Panc1 (cell line): ENCODE measurements around the gene SLC19A3. TPM values are rescaled to one million over a fixed set of nuclear protein-coding genes. Genes with fewer than 3 reads are reported as not detected.

Source experiments
- ATAC-seq: fragments of 200-7000 bp; cut with Tn5 transposase; 2 replicates; pipeline ENCODE4 v1.9.1; 2020; ENCODE audit warnings: mild to moderate bottlenecking, moderate library complexity
- BruUV-seq: library from RNA; stranded (reverse); fragments of 400-500 nt; replicated peaks from 2 replicates; lab custom pipeline; 2021; lab: Mats Ljungman, UMichigan
- CTCF ChIA-PET: fragments of 300-600 bp; sonication (Branson Sonifier 250); formaldehyde crosslinking; loops from one replicate; lab custom pipeline; 2022; ENCODE audit warnings: antibody characterized with exemption; lab: Charles Lee
- POLR2A ChIA-PET: fragments of 300-600 bp; sonication (Branson Sonifier 250); formaldehyde crosslinking; loops from one replicate; lab custom pipeline; 2022; ENCODE audit warnings: antibody characterized with exemption; lab: Charles Lee
- DNase-seq: peaks from one replicate; pipeline ENCODE4 v3.0.0-alpha.2; 2010; ENCODE audit warnings: low read depth, low spot score
- H3K27ac ChIP-seq: 2 replicates; pipeline ENCODE4 v1.5.1; 2011; ENCODE audit warnings: mild to moderate bottlenecking, low read length, inconsistent platforms
- H3K27me3 ChIP-seq: fragments of 200-500 bp; sonication (Bioruptor generic); 2 replicates; pipeline ENCODE4 v1.6.0; 2014; ENCODE audit warnings: low read length, inconsistent platforms; ENCODE audit not compliant: control insufficient read depth, insufficient read depth
- H3K36me3 ChIP-seq: fragments of 200-500 bp; sonication (Bioruptor generic); 2 replicates; pipeline ENCODE4 v1.5.1; 2014; ENCODE audit warnings: inconsistent platforms, mild to moderate bottlenecking, low read length, moderate library complexity; ENCODE audit not compliant: control insufficient read depth, insufficient read depth
- H3K4me1 ChIP-seq: 2 replicates; pipeline ENCODE4 v1.5.1; 2011; ENCODE audit warnings: inconsistent platforms, mild to moderate bottlenecking, low read length, moderate library complexity; ENCODE audit not compliant: control insufficient read depth, insufficient read depth
- H3K4me3 ChIP-seq, 2 experiments: 2 replicates each; pipeline ENCODE4 v1.5.1; 2011 to 2012; ENCODE audit warnings: low read depth in 2 of 2, low read length in 2 of 2, mild to moderate bottlenecking in 2 of 2, inconsistent platforms in 1 of 2, moderate library complexity in 1 of 2
- H3K9me3 ChIP-seq: fragments of 200-500 bp; sonication (Bioruptor generic); 2 replicates; pipeline ENCODE4 v1.5.1; 2014; ENCODE audit warnings: low read depth, mild to moderate bottlenecking, inconsistent platforms, low read length, moderate library complexity; ENCODE audit not compliant: control insufficient read depth, insufficient read depth
- CTCF ChIP-seq: fragments of 450-650 bp; IDR thresholded peaks from 2 replicates; pipeline ENCODE4 v1.5.1; 2017; ENCODE audit warnings: mild to moderate bottlenecking
- POLR2AphosphoS5 ChIP-seq: IDR thresholded peaks from 2 replicates; pipeline ENCODE4 v1.6.1; 2012; ENCODE audit warnings: mild to moderate bottlenecking, low read depth, low read length, moderate library complexity
- REST ChIP-seq, 2 experiments: IDR thresholded peaks; 2 replicates each; pipeline ENCODE4 v1.6.1; 2011 to 2012; ENCODE audit warnings: low read depth in 2 of 2, control low read depth in 1 of 2, low read length in 1 of 2, mild to moderate bottlenecking in 1 of 2, moderate library complexity in 1 of 2; ENCODE audit not compliant: insufficient read depth in 1 of 2
- SIN3A ChIP-seq: IDR thresholded peaks from 2 replicates; pipeline ENCODE4 v1.6.1; 2012; ENCODE audit warnings: low read depth, mild to moderate bottlenecking, low read length, moderate library complexity, borderline replicate concordance; ENCODE audit not compliant: insufficient read depth
- TCF7L2 ChIP-seq: IDR thresholded peaks from 2 replicates; pipeline ENCODE4 v1.6.1; 2011; ENCODE audit warnings: mild to moderate bottlenecking, low read depth, low read length, inconsistent platforms
- in situ Hi-C: cut with HindIII; loops from 2 replicates; pipeline ENCODE4 v1.10.0; 2016; ENCODE audit warnings: low sequenced_read_pairs, low pct_unique_long_range_greater_than_20kb
- intact Hi-C: fragments of 100-400 bp; cut with micrococcal nuclease; formaldehyde crosslinking; loops from one replicate; pipeline ENCODE4 v1.10.0; 2022; ENCODE audit not compliant: unreplicated experiment
- total RNA-seq: library from RNA; stranded (reverse); gene quantifications from one replicate; pipeline ENCODE4 v1.2.1, GENCODE V29; 2021; ENCODE audit not compliant: unreplicated experiment

The SLC19A3 gene
- total RNA-seq, 1 experiment from 2014 or later: 0.28 TPM

- Histone ChIP-seq H3K27ac (no peak overlapping the region), H3K27me3 (no peaks in the 10 kb centered on the region), H3K4me3 (no peak overlapping the region), H3K36me3 (no peaks in the 10 kb centered on the region), H3K4me1 (no peaks in the 10 kb centered on the region), H3K9me3 (no peaks in the 10 kb centered on the region)
- no peak for DNase-seq
- ATAC-seq: no peak
- BruUV-seq: no TSS peak
- ChIA-PET CTCF (no interaction called here), POLR2A (no interaction called here)
- in situ Hi-C loops: no loop called here
- TF ChIP-seq CTCF (no peak), POLR2AphosphoS5 (no peak), SIN3A (no peak), REST (IDR thresholded peaks at IDR 0.05; ENCODE audit: insufficient read depth in 1 of 2, low read depth in 2 of 2, low read length in 1 of 2) (no peak), TCF7L2 (no peak)
- intact Hi-C loops: no loop called here
Observed at GRCh38 chr2:227665189-227665940, 52.5 kb downstream of the SLC19A3 start.

- H3K4me1 ChIP-seq: no peaks in the 10 kb centered on the region
- no peaks in the 10 kb centered on the region for H3K36me3 ChIP-seq
- ChIA-PET POLR2A (no interaction called here), CTCF (no interaction called here)
- H3K27me3 ChIP-seq: no peaks in the 10 kb centered on the region
- BruUV-seq: no TSS peak
- TF ChIP-seq REST (IDR thresholded peaks at IDR 0.05; ENCODE audit: insufficient read depth in 1 of 2, low read depth in 2 of 2, low read length in 1 of 2) (no peak), TCF7L2 (no peak), POLR2AphosphoS5 (no peak), SIN3A (no peak)
- no peak overlapping the region for H3K4me3 ChIP-seq
- DNase-seq (no peak), ATAC-seq (no peak)
- H3K9me3 ChIP-seq: no peaks in the 10 kb centered on the region
- in situ Hi-C loops (no loop called here), intact Hi-C loops (no loop called here)
- H3K27ac ChIP-seq: no peak overlapping the region
Observed at GRCh38 chr2:227661827-227662226, 56.0 kb downstream of the SLC19A3 start.
